NB4 (cell line): ENCODE data around the gene ST3GAL4.

Source experiments
- DNase-seq: peaks from one replicate; pipeline ENCODE4 v3.0.0; 2010; ENCODE audit warnings: low read depth
- H3K4me3 ChIP-seq: one replicate; pipeline ENCODE4 v1.5.1; 2011; ENCODE audit warnings: mild to moderate bottlenecking, low read depth, low read length, moderate library complexity
- MYC ChIP-seq: IDR thresholded peaks from 2 replicates; pipeline ENCODE4 v1.6.1; 2011; ENCODE audit warnings: low read depth, low read length
- POLR2A ChIP-seq: IDR thresholded peaks from 2 replicates; pipeline ENCODE4 v1.6.1; 2011; ENCODE audit warnings: mild to moderate bottlenecking; ENCODE audit not compliant: insufficient read length; ENCODE audit errors: extremely low read depth
- TF ChIP-seq, protein P1 (sequence below): IDR thresholded peaks from one replicate; pipeline ENCODE4 v1.5.1; 2012; ENCODE audit warnings: low read depth, low read length
- TF ChIP-seq, protein P2 (sequence below): IDR thresholded peaks from 2 replicates; pipeline ENCODE4 v1.6.1; 2011; ENCODE audit warnings: low read depth, low read length

The ST3GAL4 gene

DNA sequence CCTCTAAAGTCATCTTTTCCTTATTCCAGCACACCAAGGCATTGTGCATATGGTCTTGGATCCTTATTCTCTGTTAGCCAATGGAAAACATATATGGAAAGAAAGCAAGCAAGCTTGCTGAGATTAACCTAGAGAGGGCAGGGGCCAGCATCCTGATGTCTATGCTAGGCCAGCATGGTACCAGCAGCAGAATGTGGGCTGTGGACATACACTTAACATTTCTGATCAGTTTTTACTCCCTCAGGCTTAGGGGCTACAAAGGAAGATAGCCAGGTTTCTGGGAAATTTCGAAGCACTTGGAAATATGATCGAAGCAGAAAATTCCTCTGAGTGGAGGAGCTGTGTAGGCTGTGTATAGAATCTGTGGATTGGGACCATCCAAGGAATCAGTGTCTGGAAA is 67.0 kb downstream of the ST3GAL4 start:
- TF ChIP-seq, protein P1, sequence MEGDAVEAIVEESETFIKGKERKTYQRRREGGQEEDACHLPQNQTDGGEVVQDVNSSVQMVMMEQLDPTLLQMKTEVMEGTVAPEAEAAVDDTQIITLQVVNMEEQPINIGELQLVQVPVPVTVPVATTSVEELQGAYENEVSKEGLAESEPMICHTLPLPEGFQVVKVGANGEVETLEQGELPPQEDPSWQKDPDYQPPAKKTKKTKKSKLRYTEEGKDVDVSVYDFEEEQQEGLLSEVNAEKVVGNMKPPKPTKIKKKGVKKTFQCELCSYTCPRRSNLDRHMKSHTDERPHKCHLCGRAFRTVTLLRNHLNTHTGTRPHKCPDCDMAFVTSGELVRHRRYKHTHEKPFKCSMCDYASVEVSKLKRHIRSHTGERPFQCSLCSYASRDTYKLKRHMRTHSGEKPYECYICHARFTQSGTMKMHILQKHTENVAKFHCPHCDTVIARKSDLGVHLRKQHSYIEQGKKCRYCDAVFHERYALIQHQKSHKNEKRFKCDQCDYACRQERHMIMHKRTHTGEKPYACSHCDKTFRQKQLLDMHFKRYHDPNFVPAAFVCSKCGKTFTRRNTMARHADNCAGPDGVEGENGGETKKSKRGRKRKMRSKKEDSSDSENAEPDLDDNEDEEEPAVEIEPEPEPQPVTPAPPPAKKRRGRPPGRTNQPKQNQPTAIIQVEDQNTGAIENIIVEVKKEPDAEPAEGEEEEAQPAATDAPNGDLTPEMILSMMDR: no peak
- TF ChIP-seq, protein P2, sequence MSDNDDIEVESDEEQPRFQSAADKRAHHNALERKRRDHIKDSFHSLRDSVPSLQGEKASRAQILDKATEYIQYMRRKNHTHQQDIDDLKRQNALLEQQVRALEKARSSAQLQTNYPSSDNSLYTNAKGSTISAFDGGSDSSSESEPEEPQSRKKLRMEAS: no peak
- TF ChIP-seq MYC (no peak), POLR2A (no peak)
- no peak overlapping the region for H3K4me3 ChIP-seq
- no peak for DNase-seq

DNA sequence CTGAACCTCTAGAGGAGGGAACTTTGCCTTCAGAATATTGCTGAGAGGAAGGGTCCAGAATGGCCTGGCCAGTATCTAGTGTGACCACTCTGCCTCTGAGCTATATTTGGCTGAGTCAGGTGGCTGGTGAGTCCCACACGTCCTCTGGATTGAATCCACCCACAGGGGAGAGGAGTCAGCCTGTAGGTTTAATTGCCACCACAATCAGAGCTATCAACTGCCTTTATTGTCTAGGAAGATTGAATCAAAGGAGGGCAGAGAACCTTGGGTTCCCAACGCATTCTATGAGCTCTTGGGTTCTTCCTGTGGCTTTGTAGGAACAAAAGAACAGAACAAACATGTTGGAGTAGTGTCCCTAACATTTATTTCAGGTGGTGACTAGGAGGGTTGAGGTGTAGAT is 67.7 kb downstream of the ST3GAL4 start:
- no peak overlapping the region for H3K4me3 ChIP-seq
- TF ChIP-seq, protein P2: no peak
- TF ChIP-seq POLR2A (no peak), MYC (no peak)
- TF ChIP-seq, protein P1: no peak
- no peak for DNase-seq

DNA sequence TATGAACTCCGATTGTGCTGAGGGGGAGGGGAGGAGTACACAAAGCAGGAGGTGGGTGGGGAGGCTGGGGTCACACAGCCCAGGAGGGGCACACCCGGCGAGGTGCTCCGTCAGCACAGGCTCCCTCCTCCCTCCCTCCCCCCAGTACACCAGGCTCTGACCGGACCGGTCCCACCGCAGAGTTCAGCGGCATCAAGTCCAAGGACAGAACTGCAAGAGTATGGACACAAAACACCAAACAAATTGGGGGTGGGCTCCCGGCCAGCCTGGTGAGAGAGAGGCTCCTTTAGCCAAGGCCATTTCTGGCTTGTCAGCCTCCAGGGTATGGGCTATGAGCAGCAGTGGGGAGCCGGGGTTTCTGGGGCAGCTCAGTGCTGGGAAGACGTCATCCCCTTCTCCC is 68.3 kb downstream of the ST3GAL4 start:
- no peak overlapping the region for H3K4me3 ChIP-seq
- no peak for DNase-seq
- TF ChIP-seq MYC: no peak
- no peak for TF ChIP-seq POLR2A
- TF ChIP-seq, protein P1: no peak
- TF ChIP-seq, protein P2: no peak

DNA sequence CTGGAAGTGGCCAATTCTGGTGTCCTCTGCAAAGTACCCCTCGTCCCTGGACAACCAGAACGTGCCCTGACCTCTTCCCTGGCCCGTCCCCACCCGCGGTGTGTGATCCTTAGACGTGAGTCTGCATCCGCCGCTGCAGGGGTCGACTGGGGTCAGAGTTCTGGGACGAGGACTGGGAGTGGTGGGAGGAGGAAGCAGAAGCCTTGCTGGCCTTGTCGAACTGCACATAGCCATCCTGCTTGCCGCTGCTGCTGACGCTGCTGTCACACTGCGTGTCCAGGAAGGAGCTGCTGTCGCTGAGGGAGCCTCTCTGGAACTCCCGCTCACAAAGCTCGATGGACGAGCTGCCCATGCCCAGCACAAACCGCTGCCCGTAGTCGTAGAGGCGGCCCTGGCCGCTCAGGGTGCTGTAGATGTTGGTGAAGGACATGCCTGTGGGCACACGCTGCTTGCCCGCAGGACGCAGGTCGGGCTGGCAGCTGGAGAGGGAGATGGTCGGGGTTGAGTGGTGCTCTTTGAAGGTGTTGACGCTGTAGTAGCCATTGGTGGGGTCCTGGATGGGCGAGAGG is 69.1 kb downstream of the ST3GAL4 start:
- TF ChIP-seq, protein P1: no peak
- TF ChIP-seq MYC (no peak), POLR2A (no peak)
- TF ChIP-seq, protein P2: no peak
- H3K4me3 ChIP-seq: no peak overlapping the region
- no peak for DNase-seq

DNA sequence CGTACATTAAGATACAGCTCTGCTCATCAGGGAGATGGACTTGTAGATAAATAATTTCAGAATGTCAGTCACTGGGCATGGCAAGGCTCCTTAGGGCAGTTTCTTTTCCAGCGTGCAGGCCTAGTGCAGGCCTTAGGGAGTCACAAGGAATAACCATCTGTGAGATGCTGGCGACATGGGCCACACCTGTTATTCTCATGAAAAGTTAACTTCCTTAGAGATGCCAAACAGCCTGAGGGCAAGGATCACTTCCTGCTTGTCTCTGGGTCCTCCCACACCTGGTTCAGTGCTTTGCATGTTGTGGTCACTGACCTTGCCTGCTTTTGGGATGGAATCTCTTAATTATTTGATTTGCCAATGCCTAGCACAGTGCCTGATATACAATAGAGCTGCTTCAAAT is 70.6 kb downstream of the ST3GAL4 start:
- H3K4me3 ChIP-seq: no peak overlapping the region
- DNase-seq: no peak
- TF ChIP-seq, protein P1: no peak
- TF ChIP-seq, protein P2: no peak
- TF ChIP-seq MYC (no peak), POLR2A (no peak)
